Cardiac septum (tissue), 1 donor: ENCODE results near the gene MOSPD3. TPM values are rescaled to one million over a fixed set of nuclear protein-coding genes. Genes with fewer than 3 reads are reported as not detected.

Source experiments
- DNase-seq: peaks from one replicate; pipeline ENCODE4 v3.0.0-alpha.2; 2020; ENCODE audit warnings: low spot score
- intact Hi-C: fragments of 100-400 bp; cut with DNase I; formaldehyde crosslinking; loops from one replicate; pipeline ENCODE4 v1.14.0; 2022
- total RNA-seq: library from RNA; stranded (reverse); fragmentation: NEBNext Ultra II Directional; extraction: Animal tissue kit (Norgen Biotek cat#: 25700); gene quantifications from one replicate; pipeline ENCODE4 v1.2.1, GENCODE V29; 2021
- donor health status: DM: no; HTN: no; CAD: no.

Gene MOSPD3
- total RNA-seq, 1 donor from 2014 or later = 9.2 TPM

GRCh38 chr7:100586266-100587025, 25.9 kb upstream of the MOSPD3 start, which contains the start of gene FBXO24:
Gene FBXO24, plus strand, starts transcription at chr7:100586328. Its CDS starts 298 bp downstream, at chr7:100586626.
- intact Hi-C loops = loop anchor here (1.0 to 5.0 kb wide), 3 partner anchors 26 to 106 kb away; partner anchors contain the start of genes GIGYF1, GNB2 and MOSPD3
- DNase-seq = peak; percentile 100

- intact Hi-C loops = loop anchor here (2.0 to 5.0 kb wide), 3 partner anchors 14 to 104 kb away; partner anchors contain the start of genes GIGYF1, GNB2 and PCOLCE
- no peak for DNase-seq
These were observed 23.9 kb upstream of the MOSPD3 start for GRCh38 chr7:100588438-100588837.

GRCh38 chr7:100589341-100589947, 22.9 kb upstream of the MOSPD3 start:
- intact Hi-C loops = loop anchor here (2.0 to 5.0 kb wide), 3 partner anchors 13 to 103 kb away; partner anchors contain the start of genes GIGYF1, GNB2 and PCOLCE
- no peak for DNase-seq

- no peak for DNase-seq
- intact Hi-C loops = no loop called here
These were observed 22.1 kb upstream of the MOSPD3 start for GRCh38 chr7:100590077-100590737.

- no peak for DNase-seq
- intact Hi-C loops = no loop called here
These were observed 20.7 kb upstream of the MOSPD3 start for GRCh38 chr7:100591596-100591995.

GRCh38 chr7:100595188-100595587, 17.2 kb upstream of the MOSPD3 start:
- intact Hi-C loops = no loop called here
- DNase-seq = no peak

- intact Hi-C loops = no loop called here
- DNase-seq = no peak
These were observed 13.9 kb upstream of the MOSPD3 start for GRCh38 chr7:100598425-100598824.

- DNase-seq = no peak
- intact Hi-C loops = no loop called here
These were observed 12.2 kb upstream of the MOSPD3 start for GRCh38 chr7:100599911-100600729.

- intact Hi-C loops = no loop called here
- no peak for DNase-seq
These were observed 11.7 kb upstream of the MOSPD3 start for GRCh38 chr7:100600730-100601038.

GRCh38 chr7:100602889-100603725, 9.2 kb upstream of the MOSPD3 start:
- intact Hi-C loops = loop anchor here (2.0 kb wide), 1 partner anchor 14 kb away; no protein-coding TSS in a partner anchor
- DNase-seq = no peak

GRCh38 chr7:100603726-100604027, 8.7 kb upstream of the MOSPD3 start:
- intact Hi-C loops = loop anchor here (2.0 kb wide), 1 partner anchor 15 kb away; no protein-coding TSS in a partner anchor
- DNase-seq = no peak

- peak; percentile 90 for DNase-seq
- intact Hi-C loops = no loop called here
These were observed 8.0 kb upstream of the MOSPD3 start for GRCh38 chr7:100604028-100604975.

GRCh38 chr7:100604976-100605911, 7.1 kb upstream of the MOSPD3 start:
- DNase-seq = no peak
- intact Hi-C loops = loop anchor here (5.0 kb wide), 1 partner anchor 87 kb away; the partner anchor contains the start of gene GIGYF1

- intact Hi-C loops = loop anchor here (5.0 kb wide), 1 partner anchor 86 kb away; the partner anchor contains the start of gene GIGYF1
- DNase-seq = no peak
These were observed 6.0 kb upstream of the MOSPD3 start for GRCh38 chr7:100606313-100606712.

GRCh38 chr7:100607111-100607510, 5.2 kb upstream of the MOSPD3 start:
- DNase-seq = no peak
- intact Hi-C loops = loop anchor here (5.0 kb wide), 1 partner anchor 85 kb away; the partner anchor contains the start of gene GIGYF1

- no peak for DNase-seq
- intact Hi-C loops = loop anchor here (5.0 kb wide), 1 partner anchor 82 kb away; the partner anchor contains the start of gene GIGYF1
These were observed 2.4 kb upstream of the MOSPD3 start for GRCh38 chr7:100609958-100610357.
